GM18507 (cell line): ENCODE measurements around the gene MGAT3.
A peak's percentile ranks its signal among the peaks of the same experiment; 100 is the strongest.

Source experiments
- DNase-seq: peaks from one replicate; pipeline ENCODE4 v3.0.0; 2011; ENCODE audit warnings: low read depth; ENCODE audit not compliant: insufficient read length; ENCODE audit errors: extremely low spot score
- FAIRE-seq: peaks from 2 replicates; lab custom pipeline; 2011; peaks lifted over from hg19 to GRCh38; lab: Jason Lieb, UNC

The MGAT3 gene

DNA sequence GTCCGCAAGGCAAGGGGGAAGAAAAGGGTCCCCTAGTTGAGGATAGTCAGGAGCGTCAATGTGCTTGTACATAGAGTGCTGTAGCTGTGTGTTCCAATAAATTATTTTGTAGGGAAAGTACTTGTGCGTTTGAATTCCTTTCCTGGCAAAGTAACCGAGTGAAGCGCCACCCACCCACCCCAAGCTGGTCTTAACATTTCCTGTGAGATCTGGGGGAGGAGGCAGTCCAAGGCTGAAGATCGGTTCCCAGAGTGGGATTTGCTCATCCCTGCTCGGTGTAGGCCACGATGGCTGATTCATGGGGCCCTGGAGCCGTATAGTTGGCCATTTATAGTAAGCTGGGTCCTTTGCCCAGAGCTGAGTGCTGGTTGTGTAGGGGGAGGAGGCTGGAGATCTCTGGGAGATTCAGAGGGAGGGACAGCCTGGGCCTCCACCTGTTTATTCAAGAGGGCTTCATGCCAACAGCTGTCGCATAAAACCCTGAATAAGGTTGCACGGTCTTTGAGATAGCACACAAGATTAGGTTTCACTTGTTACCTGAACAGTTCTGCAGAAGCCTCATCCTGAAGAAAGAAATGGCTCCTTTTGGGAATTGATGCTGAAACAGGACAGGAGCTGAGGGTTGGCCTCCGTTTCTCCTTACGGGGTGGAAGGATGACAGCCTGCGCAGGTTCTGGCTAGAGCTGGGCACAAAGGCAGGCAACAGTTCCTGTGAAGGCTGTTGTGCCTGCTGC, 65.9 kb downstream of the MGAT3 start:
- FAIRE-seq = no peak
- no peak for DNase-seq

DNA sequence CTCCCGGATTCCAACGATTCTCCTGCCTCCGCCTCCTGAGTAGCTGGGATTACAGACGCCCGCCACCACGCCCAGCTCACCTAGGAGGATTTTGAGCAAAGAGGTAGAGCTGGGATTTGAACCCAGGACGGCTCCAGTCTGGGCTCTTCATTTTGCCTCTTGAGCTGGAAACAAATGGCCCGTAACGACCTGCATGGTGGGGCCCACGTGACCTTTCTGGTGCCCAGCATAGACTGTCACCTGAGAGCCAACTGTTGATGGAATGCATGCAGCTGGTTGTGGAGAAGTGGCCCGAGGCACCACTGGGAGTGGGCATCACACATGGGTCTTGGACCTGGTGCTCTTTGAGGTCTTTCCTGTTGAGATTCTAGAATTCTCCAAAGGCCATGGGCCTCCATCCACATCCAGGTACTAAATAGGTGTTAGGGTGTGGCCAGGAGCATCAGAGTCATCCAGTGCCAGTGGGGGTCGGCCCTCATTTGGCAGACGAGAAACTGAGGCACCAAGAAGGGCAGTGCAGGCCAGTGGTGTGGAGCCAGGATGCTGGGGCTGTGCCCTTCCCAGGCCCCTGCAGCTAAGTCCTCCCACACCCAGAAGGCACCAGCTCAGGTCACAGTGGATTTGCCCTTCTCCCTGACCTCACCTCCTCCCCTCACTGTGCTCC, 67.4 kb downstream of the MGAT3 start:
- FAIRE-seq (no peak), DNase-seq (no peak)

DNA sequence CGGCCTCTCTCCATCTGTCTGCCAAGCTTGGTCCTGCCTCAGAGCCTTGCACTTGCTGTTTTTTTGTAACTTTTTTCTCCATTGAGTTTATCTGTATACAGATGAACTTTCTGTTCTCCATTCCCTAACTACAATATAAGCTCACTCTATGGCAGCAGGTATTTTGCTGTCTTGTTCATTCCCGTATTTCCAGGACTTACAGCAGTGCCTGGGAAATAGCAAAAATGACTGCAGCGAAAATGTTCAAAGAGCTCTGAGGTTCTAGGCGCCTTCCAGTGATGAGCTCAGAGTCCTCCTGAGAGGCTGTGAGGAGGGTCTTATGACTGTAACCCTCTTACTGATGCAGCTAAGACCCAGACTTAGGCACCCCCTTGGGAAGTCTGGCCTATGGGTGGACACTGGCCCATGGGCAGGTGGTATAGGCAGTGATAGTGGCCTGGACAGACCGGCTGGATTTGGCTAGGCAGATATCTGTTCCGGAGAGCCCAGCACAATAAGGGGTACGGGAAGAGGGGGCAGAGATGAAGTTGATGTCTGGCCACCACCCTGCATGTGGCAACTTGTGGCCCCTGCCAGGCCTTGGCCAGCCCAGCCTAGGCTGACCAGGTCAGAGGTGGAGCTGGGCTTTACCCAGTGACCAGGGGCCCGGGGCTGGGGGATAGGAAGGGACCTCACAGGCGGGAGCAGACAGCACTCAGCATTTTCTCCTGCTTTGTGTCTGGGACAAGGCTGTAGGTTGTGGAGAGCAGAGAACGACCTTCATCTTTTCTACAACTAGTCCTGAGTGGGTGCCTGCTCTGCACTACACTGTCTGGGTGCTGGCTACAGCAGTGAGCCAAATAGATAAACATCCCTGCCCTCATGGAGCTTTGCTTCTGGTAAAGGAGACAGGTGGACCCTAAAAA, 68.2 kb downstream of the MGAT3 start:
- FAIRE-seq = no peak
- DNase-seq = no peak

DNA sequence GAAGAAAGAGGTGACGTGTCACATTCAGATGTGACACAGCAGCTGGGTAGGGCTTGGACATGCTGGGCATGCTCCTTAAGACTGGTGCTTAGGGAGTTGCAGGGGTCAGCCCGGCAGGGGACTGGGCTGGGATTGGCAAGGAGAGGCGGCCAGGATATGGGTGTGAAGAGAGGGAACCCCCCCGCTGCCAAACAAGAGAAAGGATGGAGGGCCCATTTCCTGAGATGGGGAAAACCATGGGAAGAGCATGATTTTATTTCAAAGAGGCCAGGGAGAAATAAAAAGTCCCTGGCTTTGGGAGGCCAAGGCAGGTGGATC, 68.8 kb downstream of the MGAT3 start:
- DNase-seq = no peak
- FAIRE-seq = no peak

DNA sequence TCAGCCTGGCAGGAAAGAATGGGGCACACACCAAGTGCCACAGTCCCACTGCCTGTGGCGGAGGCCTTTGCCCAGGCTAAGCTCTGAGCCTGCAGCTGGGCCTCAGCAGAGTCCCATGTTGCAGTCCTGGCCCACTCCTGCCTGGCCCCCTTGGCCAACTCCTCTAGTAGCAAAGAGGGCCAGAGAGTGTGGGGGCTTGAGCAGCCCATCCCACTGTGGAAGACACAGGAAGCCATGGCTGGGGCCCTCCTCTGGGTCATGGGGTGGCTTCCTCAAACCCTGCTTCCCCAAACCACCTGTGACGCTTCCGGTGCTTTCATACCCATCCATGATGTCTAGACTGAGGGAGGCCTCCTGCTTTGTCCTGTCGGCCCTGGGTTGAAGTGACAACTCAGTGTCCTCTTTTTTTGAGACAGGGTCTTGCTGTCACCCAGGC, 69.9 kb downstream of the MGAT3 start:
- DNase-seq = no peak
- peak; percentile 55 for FAIRE-seq

DNA sequence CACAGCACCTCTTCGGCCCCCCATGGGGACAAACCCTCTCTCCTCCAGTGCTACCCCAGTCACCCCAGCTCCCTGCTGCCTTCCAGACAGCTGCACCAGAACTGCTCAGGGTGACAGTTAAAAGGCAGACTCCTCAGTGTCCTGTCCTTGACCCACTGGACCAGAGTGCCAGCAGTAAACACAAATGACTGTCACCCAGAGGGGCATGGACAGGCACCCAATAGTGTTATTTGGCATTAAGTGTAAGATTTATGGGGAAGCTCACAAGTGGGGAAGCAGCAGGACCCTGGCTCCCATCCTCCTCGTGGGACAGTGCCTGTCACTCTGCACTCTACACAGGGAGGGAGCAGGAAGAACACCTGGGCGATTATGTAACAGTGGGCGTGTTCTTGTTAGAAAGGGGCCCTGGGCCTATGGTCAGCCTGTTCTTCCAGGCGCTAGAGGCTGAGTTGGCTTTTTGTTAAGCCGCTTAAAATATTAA, 70.7 kb downstream of the MGAT3 start:
- DNase-seq (no peak), FAIRE-seq (peak; percentile 31)

DNA sequence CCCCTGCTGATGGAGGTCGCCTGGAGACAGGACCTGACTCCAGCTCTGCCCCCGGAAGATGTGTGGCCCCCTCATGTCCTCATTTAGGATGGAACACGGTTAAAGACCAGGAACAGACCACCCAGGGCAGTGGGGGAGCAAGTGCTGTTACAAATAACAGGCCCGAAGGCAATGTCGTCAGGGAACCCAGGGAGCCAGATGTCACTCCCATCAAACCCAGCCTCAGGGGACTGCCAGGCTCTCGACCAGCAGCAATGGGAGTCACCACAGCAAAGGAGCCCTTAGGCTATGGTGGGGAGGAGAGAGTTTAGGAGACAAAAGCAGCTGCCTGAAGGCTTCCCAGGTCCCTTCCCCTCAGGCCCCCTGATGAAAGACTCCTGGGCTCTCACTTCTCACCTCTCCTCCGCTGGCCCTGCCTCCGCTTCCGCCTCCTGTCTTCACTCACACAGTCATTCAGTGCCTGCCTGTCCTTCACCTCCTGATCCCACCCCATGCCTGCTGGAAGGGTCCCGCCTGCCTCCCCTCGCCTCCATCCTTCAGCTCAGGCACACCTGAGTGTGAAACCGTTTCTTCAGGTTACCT, 71.4 kb downstream of the MGAT3 start:
- peak; percentile 81 for FAIRE-seq
- no peak for DNase-seq

DNA sequence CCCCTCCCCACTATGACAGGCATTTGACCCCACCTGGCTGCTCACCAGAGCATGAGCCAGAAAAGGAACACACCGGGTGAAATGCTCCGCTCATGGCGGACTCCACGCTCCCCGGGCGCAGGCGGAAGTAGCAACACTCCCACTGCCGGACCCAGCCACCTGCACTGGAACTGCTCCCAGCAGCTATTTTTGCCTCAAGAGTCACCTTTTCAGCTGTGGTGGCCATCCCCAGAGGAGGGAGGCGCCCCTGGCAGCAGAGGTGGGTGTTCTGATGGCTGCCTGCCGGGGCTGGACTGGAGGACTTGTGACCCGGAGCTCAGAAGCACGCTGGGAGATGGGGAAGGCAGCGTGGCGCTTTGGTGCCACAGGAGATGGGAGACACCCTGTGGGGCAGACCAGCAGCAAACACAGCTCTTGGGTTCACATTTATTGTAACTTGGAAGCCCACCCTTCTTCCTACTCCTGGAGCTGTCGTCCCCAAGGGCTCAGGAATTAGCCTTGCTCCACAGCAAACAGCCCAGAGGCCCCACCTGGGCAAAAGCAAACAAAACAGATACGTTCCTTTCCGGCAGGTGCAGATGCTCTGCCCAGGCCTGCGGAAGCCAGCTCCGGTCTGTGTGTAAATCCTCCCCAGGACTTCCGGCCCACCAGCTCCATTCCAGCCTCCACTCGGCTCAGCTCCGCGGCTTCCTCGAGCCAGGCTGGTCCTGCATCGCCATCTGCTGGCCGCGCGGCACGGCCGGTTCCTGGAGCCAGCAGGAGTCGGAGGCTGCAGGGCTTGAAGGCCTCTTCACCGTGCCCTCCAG, 72.1 kb downstream of the MGAT3 start:
- DNase-seq = peak; percentile 62
- FAIRE-seq = peak; percentile 95

DNA sequence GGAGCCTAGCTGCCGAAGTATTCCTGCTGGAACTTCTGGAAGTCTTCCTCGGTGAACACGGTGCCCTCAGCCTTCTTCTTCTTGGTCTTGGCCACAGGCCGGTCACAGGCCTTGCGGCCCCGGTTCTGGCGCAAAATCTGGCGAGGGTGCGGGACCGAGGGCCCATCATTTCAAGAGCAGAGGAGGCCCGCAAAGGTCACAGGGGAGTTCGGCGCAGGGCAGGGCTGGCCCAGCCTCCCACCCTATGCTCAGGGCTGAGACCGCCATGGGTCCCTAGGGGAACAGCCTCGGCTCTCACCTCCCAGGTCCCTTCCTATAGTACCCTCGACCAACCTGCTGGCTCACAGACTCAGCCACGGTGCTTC, 72.7 kb downstream of the MGAT3 start:
- FAIRE-seq = no peak
- DNase-seq = no peak

DNA sequence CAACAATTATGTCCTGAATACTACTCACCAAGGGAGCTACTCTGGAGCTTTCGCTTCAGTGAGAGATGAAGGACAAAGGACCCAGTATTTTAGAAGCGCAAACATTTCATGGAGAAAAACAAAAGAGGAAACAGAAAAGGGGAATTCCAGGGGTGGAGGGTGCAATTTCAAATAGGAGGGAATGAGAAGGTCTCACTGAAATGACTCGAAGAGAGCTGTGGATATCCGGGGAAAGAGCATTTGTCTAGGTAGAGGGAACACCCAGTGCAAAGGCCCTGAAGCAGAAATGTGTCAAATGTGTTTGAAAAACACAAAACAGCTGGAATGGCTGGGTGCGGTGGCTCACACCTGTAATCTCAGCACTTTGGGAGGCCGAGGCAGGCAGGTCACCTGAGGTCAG, 73.3 kb downstream of the MGAT3 start:
- FAIRE-seq = no peak

DNA sequence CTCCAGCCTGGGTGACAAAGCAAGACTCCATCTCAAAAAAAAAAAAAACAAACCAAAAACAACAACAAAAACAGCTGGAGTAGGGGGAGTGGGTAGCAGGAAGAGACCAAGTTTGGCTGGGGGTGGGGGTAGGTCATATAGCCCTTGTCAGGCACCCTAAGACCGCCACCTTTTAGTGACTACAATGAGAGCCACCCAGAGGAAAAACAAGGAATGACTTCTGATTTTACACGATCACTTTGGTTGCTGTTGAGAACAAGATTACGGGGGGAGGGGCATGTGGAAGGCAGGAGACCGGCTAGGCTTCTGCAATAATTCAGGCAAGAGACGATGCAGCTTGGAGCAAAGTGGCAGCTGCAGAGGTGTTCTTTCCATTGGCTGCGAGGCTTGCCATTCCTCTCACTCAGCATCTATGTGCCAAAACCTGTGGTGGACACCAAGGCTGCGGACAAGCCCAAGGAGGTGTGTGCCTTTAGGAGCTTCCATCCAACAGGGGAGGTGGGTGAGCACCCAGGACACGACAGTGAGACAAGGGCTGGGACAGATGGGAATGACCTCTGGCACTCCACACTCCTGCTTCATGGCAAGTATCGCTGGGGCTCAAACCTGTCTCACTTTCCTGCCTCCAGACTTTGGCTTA, 74.0 kb downstream of the MGAT3 start:
- FAIRE-seq = no peak
- DNase-seq = no peak

More for the DNA sequence above, 73.3 kb downstream of the MGAT3 start:
- no peak for DNase-seq

DNA sequence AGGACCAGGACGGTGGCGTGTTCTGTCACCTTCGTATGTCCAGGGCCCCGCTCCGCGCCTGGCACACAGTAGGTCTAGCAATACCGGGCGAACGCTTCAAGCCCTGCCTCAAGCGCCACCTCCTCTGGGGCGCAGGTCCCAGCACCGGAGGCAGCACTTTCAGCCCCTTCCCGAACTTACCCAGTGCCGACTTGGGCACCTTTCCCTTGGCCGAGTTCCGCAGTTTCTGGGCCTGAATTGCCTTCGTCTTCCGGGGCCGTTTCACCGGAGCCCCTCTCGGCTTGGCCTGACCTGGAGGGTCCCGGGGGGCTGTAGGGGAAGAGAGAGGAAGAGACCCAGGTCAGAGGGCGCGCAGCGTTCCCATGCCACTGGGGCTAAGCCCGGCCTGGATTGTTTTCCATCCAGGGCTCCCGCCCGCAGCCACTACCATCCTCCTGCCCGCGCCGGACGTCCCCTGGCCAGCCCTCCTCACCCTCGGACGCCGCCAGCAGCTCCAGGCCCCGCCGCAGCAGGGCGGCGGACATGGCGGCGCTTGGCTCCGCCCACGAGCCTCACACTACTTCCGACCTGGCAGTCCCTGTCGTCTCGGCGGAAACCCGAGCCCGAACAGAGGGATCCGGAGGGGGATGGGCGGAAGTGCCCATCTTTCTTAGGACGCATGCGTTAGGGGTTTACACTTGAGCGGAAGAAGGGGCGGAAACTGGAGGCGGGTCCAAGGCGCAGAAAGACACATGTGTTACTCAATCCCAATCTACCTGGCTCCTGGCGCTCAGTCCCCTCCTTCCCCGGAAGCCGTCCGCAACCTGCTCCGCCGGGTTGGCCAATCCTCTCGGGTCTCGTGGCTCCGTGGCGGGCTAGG, 75.6 kb downstream of the MGAT3 start, which contains the start of gene RPS19BP1:
Gene RPS19BP1, minus strand, starts transcription at position 534 of the 859 bp plus-strand sequence. Its CDS starts 10 bp downstream, at position 524.
- FAIRE-seq (peak; percentile 100), DNase-seq (peak; percentile 93)

DNA sequence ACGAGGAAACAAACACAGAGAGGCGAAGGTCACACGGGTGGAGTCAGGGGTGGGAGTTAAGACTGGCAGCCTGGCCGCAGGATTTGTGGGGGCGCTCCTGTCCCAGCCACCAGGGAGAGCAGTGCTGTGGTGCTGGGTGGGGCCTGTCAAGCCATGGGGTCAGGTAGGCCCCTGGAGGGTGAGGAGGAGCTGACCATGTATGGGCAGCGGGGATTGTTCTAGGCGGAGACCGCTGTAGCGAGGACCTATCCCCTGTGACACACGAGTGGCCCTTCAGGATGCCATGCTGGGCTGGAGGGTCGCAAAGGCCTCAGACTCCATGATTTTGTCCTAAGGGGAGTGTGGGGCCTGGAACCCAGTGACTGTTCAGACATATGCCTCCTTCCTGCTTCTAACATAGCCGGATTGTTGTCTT, 77.3 kb downstream of the MGAT3 start:
- no peak for FAIRE-seq
- DNase-seq = no peak

DNA sequence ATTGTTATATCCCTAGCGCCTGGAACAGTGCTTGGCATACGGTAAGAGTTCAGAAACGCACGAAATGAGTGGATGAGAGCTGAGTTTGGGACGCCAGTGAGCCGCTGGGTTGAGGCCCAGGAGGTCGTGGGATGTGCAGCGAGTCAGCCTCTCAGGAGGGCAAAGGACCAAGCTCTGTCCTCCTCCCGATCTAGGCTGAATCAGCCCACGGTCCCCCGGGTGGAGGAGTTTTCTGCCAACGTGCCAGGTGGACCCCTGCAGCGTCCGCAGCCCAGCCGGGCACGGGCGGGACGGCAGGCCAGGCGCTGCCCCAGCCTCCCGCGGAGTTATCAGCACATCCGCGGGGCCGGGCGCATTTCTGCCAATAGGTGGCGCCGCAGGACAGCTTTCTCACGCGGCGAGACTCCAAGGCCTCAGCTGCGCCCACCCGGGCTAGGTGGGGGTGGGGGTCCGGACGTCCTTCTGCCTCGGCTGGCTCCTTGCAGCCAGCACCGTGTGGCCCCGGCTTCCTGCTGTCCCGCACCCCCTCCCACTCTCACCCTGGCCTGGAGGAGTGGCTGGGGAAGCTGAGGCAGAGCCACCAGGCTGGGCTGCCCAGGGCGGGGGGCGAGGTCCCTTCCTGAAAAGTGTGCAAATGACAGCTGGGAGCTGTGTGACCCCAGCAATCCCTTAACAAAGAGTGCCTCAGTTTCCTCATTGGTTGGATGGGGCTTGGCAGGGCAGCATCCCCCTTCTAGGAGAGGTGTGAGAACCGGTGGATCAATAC, 78.0 kb downstream of the MGAT3 start:
- no peak for DNase-seq
- FAIRE-seq = peak; percentile 65

DNA sequence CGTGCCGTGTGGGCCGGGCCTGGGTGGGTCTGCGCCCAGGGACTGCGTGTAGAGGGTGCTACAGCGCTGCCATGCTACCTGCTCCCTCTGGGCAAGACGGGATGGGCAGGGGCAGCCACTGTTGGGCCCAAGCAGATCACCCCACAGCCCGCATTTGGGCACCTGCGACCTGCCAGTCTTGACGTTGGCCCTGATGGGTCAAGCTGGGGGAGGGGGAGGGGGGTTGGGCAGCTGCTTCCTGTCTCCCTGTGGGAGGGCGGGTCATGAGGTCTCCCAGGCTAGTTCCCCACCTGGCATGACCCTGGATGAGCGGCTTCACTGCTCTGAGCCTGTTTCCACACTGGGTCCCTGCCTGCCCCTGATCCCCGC, 78.5 kb downstream of the MGAT3 start:
- FAIRE-seq = no peak
- no peak for DNase-seq

DNA sequence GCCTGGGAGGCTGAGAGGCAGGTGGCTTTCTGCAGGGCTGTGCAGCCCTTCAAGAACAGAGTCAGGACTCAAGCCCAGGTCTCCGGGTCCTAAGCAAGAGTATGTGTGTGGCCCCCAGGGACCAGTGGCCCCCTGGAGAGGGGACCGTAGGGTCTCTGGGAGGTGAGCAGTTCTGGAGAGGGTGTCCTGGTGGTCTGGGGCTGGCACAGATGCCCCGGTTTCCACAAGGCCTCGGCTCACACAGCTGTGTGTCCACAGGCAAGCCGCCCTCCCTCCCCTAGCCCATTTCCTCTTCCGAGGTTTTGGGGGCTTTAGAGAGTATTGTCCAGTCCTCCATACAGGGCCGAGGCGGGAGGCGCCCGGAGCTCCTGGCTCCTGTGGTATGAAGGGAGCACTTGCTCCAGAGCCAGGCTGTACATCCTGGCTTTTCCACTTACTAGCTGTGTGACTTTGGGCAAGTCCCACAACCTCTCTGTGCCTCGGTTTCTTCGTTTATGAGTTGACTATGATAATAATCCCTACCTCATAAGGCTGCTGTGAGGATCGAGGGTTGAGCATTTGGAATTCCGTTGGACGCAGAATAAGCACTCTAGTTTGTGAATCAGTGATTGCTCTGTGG, 79.1 kb downstream of the MGAT3 start:
- FAIRE-seq (no peak), DNase-seq (no peak)

DNA sequence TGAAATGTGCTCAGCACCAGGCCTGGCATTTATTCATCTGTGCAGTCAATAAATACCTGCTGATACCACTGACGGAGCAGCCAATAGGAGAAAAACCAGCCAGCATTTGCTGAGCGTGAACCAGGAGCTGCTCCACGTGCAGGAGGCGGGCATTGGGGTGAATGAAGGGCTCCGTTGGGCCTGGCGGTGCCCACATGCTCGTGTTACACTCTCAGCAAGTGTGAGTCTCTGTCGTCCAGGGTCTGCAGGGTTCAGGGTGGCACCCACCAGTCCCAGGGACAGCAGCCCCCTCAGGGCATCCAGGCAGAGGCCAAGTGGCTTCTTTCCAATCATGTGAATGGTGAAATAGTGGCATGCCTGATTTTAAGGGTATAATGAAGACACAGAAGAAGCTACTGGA, 79.9 kb downstream of the MGAT3 start:
- DNase-seq (no peak), FAIRE-seq (no peak)
